Gastrocnemius medialis (tissue), 4 donors: ENCODE data around the gene NAV2.

Experiments
- POLR2A ChIP-seq, 2 donors: fragments of 450-650 bp; IDR thresholded peaks; one replicate each; pipeline ENCODE4 v1.6.1; 2017; ENCODE audit warnings: antibody characterized with exemption in 2 of 2, mild to moderate bottlenecking in 2 of 2, moderate library complexity in 2 of 2
- TF ChIP-seq, protein P1 (sequence below), 5 experiments: fragments of 450-650 bp in 3 of 5; fragments of 200-600 bp in 2 of 5; sonication (generic) in 2 of 5; IDR thresholded peaks in 4 of 5; conservative IDR thresholded peaks in 1 of 5; 1 replicate in 4 of 5; 2 replicates in 1 of 5; pipeline ENCODE4 v1.5.1; 2016 to 2019; ENCODE audit warnings: antibody characterized with exemption in 5 of 5, mild to moderate bottlenecking in 3 of 5, moderate library complexity in 3 of 5

DNA sequence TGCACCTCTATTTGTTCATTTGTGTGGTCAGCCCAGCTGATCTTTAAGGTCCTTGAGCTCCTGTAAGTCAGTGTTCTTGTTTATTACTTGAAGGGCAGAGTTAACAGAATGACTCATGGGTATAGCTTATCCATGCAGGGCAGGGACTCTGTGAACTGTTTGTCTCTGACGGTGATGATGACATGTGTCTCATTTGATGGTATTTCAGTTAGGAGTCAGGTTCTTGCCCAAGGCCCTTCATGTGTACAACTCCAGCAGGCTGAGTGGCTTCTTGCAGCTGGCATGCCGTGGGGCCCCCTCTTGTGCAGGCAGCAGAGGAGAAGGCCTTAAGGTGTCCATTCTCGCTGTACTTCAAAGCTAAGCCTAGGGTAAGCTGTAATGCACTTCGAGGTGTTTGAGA lies 282.5 kb downstream of the NAV2 start:
- TF ChIP-seq POLR2A (IDR thresholded peaks at IDR 0.05), result peak in 1 of 2 donors; percentile 44
- TF ChIP-seq, protein P1, sequence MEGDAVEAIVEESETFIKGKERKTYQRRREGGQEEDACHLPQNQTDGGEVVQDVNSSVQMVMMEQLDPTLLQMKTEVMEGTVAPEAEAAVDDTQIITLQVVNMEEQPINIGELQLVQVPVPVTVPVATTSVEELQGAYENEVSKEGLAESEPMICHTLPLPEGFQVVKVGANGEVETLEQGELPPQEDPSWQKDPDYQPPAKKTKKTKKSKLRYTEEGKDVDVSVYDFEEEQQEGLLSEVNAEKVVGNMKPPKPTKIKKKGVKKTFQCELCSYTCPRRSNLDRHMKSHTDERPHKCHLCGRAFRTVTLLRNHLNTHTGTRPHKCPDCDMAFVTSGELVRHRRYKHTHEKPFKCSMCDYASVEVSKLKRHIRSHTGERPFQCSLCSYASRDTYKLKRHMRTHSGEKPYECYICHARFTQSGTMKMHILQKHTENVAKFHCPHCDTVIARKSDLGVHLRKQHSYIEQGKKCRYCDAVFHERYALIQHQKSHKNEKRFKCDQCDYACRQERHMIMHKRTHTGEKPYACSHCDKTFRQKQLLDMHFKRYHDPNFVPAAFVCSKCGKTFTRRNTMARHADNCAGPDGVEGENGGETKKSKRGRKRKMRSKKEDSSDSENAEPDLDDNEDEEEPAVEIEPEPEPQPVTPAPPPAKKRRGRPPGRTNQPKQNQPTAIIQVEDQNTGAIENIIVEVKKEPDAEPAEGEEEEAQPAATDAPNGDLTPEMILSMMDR (IDR thresholded peaks at IDR 0.05 in 4 of 5, conservative IDR thresholded peaks at IDR 0.05 in 1 of 5), result no peak
